NCI-H2171 treated with DMSO at 0.1 percent for 48 hours (cell line): ENCODE measurements around the gene OTUD3.
"Not testable (repeated sequence)": the region's sequence is repeated elsewhere in the genome, so short reads cannot be mapped to it uniquely, and the experiment has no call there.

Source experiments
- DNase-seq: peaks from one replicate; lab custom pipeline; 2025; lab: John Stamatoyannopoulos, UW

OTUD3 gene

GRCh38 chr1:19918057-19918456 lies 35.9 kb downstream of the OTUD3 start:
- peak; percentile 76 for DNase-seq

DNA sequence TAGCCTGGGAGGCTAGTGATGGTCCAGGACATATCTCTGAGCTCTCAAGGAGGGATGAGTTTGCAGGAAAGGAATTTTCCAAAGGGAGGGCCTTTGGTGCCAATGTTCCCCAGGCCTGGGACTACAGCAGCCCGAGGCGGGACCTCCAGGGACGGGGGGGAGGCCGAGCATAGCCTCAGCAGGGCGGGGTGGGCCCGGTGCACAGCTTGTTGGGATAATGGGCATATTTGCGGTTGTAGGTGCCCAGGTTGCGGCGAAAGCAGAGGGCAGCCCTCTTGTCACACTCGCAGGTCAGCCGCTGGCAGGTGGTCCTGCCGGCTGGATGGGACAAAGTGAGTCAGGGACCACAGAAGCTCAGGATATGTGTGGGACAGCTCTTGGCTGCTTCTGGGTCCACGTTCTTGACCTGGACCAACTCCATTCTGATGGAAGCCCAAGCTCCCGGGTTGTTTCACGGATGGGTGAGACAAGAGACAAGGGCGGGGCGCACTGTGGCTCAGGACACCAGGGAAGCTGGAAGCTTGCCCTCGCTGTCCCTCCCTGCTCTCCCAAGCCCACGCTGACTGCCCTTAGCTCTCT lies 38.0 kb downstream of the OTUD3 start:
- no peak for DNase-seq

GRCh38 chr1:19921310-19921709 lies 39.1 kb downstream of the OTUD3 start:
- peak; percentile 83 for DNase-seq

DNA sequence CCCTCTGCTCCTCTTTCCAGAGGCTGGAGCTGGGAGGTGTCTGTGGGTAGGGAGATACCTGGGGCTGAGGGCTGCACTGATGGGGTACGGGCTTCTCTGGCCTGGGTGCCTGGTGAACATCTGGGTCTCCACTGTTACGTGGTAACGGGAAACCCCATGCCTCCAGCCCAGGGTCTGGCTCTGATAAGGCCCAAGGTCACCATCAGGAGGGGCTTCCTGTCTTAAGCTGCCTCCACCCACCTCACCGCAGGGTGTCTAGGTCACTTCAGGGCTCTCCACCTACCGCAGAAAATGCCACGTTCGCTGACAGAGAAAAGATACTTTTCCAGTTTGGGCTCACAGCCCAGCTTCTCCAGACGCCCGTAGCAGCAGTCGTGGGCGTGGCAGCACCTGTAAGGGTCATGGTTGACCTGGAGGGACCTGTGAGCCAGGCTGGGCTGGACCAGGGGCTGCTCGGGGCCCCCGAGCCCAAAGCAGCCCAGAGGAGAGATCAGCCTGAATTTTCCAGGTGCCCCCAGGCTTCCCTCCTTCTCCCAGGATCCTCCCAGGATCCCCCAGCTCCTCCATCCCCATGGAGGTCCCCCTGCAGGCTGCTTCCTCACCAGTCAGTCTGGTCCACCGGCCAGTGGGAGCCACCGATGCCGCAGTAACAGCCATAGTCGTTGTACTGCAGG lies 40.0 kb downstream of the OTUD3 start:
- DNase-seq = no peak

DNA sequence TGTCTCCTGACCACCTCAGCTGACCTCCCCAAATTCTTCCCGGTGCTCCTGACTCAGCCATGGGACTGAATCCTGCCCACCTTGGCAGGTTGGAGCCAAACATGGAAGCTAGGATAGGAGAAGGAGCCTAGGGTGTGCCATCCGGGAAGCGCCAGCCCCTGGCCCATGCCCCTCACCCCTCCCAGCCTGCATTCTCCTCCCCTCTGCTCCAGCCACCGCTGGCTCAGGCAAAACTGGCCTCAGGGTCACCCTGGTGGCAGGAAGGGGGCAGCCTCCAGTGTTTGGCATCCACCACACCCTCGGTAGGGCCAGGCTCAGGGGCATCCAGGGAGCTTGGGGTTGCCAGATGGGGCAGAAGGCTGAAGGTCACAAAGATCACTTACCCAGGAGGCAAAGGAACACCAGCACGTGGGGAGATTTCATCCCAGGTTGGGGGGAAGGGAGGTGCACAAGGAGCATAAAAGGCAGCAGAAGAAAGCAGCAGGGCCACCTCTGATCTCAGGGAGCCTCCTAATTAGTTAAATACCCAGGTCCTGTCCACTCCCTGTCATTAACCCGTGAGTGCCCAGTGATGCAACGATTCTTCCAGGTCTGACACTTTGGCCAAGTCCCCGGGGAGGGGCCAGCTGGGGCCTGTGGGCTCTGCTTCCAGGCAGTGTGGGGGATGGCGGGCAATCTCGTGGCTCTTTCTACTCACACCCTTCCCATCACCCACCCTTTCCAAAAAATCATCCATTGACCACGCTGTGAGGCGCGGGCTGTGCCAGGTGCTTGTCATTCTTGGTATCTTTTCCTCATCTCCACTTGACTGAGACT lies 41.1 kb downstream of the OTUD3 start, which contains the start of gene PLA2G2E:
PLA2G2E (minus strand) TSS at position 481 of the 816 bp plus-strand sequence; CDS start at position 423, 58 bp downstream.
- no peak for DNase-seq

- no peak for DNase-seq
These were observed 41.8 kb downstream of the OTUD3 start for GRCh38 chr1:19923953-19924346.

GRCh38 chr1:19925342-19926070 lies 43.3 kb downstream of the OTUD3 start:
- no peak for DNase-seq

- no peak for DNase-seq
These were observed 44.3 kb downstream of the OTUD3 start for GRCh38 chr1:19926296-19927129.

DNA sequence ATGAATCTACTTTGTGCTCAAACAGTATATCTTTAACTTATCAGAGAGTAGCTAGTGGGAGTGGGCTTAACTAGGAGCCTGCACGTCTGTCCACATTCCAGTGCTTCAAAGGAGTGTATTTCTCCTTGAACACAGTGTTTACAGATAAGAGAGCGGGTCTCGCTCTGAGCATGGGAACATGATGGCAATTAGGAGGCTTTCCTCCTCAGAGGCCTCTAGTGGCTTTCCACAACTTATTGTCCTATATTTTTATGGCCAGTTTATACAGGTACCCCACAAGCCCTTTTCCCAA lies 44.9 kb downstream of the OTUD3 start:
- not testable (repeated sequence) for DNase-seq

GRCh38 chr1:19932866-19933265 lies 50.7 kb downstream of the OTUD3 start:
- DNase-seq = no peak

GRCh38 chr1:19934336-19934735 lies 52.1 kb downstream of the OTUD3 start:
- DNase-seq = no peak

GRCh38 chr1:19936061-19936750 lies 54.0 kb downstream of the OTUD3 start:
- no peak for DNase-seq

- DNase-seq = peak; percentile 15
These were observed 56.3 kb downstream of the OTUD3 start for GRCh38 chr1:19938472-19938871.

DNA sequence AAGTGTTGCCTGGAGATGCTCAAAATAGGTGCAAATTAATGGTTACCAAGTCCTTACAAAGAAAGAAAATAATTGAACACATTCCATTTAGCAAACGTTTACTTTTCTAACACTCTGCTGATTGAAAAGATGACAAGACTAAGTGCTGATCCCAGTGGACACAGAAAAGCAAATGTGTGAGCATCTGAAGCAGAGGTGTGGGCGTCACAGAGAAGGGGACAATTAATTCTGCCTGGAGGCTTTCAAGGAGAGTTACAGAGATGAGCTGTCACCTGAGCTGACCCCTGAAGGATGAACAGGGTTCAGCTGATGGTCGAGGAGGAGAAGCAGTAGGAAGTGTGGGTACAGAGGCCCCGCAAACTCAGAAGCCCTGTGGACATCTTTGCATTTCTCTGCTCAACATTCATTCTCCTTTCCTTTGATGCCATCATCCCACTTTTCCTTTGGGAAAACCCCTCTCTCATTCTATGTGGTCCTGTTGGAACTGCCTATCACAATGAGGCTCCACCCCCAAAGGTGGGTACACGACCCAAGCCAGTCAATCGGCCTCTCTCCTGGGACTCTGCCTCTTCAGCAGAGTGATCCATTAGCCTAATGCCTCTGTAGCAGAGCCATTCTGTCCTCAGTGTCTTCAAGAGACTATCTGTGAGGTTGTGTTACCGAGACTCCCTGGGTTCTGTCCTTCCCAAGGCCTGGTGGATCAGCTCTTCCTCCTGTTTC lies 58.5 kb downstream of the OTUD3 start:
- peak; percentile 2 for DNase-seq

GRCh38 chr1:19941206-19941568 lies 59.0 kb downstream of the OTUD3 start:
- no peak for DNase-seq

GRCh38 chr1:19942088-19942487 lies 59.9 kb downstream of the OTUD3 start:
- no peak for DNase-seq

GRCh38 chr1:19942657-19943056 lies 60.5 kb downstream of the OTUD3 start:
- no peak for DNase-seq

DNA sequence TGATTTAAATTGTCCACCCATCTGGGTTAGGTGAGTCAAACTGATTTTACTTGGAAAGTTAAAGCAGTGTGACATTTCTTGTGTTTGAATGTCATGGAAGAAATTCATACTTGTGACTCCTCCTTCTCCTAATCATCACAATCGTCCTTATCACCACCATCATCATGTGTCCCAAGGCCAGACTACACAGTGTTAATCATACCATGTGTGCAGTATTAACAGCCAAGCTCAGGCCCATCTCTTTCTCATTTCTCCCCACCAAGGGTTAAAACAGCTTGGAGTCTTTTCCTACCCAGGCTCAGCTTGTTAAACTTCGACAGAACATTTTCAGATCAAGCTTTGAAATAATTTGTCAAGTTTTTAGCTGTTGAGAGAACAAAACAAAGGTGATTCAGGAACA lies 63.7 kb downstream of the OTUD3 start:
- DNase-seq = no peak

- DNase-seq = no peak
These were observed 64.1 kb downstream of the OTUD3 start for GRCh38 chr1:19946331-19946751.

DNA sequence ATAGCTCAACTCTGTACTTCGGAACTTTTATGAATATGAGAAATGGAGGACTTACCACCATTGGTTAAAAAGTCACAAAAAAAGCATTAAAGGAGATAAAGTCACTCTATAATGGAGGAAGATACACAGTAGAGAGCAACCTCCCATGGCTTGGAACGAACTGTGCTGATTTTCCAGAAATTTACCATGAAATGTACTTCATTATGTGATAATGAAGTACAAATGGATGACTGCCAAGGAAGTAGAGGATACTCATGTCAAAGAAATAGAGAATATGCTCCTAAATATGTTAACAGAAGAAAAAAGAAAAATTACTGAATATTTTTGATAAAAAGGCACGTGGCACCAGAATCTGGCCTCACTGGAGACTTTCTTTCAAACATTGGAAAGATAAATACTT lies 64.8 kb downstream of the OTUD3 start:
- no peak for DNase-seq
